Mammary epithelial cell (primary cell): ENCODE measurements around the gene ZSCAN21.

Experiments
- CTCF ChIP-seq, 2 donors: IDR thresholded peaks in 1 of 2; conservative IDR thresholded peaks in 1 of 2; 2 replicates each; pipeline ENCODE4 v1.5.1; 2011 to 2012; ENCODE audit warnings: inconsistent platforms in 2 of 2, low read length in 2 of 2, mild to moderate bottlenecking in 2 of 2, control low read depth in 1 of 2, low read depth in 1 of 2; ENCODE audit not compliant: insufficient read depth in 1 of 2; ENCODE audit errors: extremely low read depth in 1 of 2
- EZH2 ChIP-seq: IDR thresholded peaks from 2 replicates; pipeline ENCODE4 v1.6.1; 2012; ENCODE audit warnings: low read length, inconsistent platforms, borderline replicate concordance

- TF ChIP-seq CTCF (conservative IDR thresholded peaks at IDR 0.05 in 1 of 2, IDR thresholded peaks at IDR 0.05 in 1 of 2; ENCODE audit: extremely low read depth in 1 of 2, insufficient read depth in 1 of 2, low read depth in 1 of 2, low read length in 2 of 2): no peak
- TF ChIP-seq EZH2: no peak
Observed at GRCh38 chr7:100040575-100040974, 9.0 kb upstream of the ZSCAN21 start.
